Activated CD4-positive, alpha-beta T cell treated with anti-CD3 and anti-CD28 coated beads, Interleukin-2, amount 10 ng/mL, durations not matched to agents 7 days and 5 days (primary cell): ENCODE data around the gene COL1A1. TPM values are rescaled to one million over a fixed set of nuclear protein-coding genes. Genes with fewer than 3 reads are reported as not detected.

Experiments
- CTCF ChIA-PET: fragments of 350-600 bp; sonication (Branson Sonifier 250); formaldehyde crosslinking; loops from one replicate; lab custom pipeline; 2021; ENCODE audit warnings: antibody characterized with exemption; lab: Charles Lee
- POLR2A ChIA-PET: fragments of 350-600 bp; sonication (Branson Sonifier 250); formaldehyde crosslinking; loops from one replicate; lab custom pipeline; 2021; ENCODE audit warnings: antibody characterized with exemption; lab: Charles Lee
- DNase-seq: peaks from one replicate; pipeline ENCODE4 v3.0.0-alpha.2; 2020
- H3K27ac Mint-ChIP-seq: one replicate; pipeline ENCODE4 v1.8.0; 2021; ENCODE audit warnings: mild to moderate bottlenecking, moderate library complexity, mixed read lengths
- H3K27me3 Mint-ChIP-seq: one replicate; pipeline ENCODE4 v1.8.0; 2021; ENCODE audit warnings: mixed read lengths
- H3K36me3 Mint-ChIP-seq: one replicate; pipeline ENCODE4 v1.8.0; 2021; ENCODE audit warnings: low read depth, mixed read lengths
- H3K4me1 Mint-ChIP-seq: one replicate; pipeline ENCODE4 v1.8.0; 2021; ENCODE audit warnings: mixed read lengths
- H3K4me3 Mint-ChIP-seq: one replicate; pipeline ENCODE4 v1.8.0; 2021; ENCODE audit warnings: mild to moderate bottlenecking, moderate library complexity, mixed read lengths
- H3K9me3 Mint-ChIP-seq: one replicate; pipeline ENCODE4 v1.8.0; 2021; ENCODE audit warnings: mixed read lengths
- total RNA-seq, 2 experiments: library from RNA; stranded (reverse); gene quantifications; one replicate each; pipeline ENCODE4 v1.2.3, GENCODE V29; 2021

COL1A1 gene
- total RNA-seq, 2 experiments from 2014 or later, result 0.31 to 0.55 TPM

- ChIA-PET POLR2A (no interaction called here), CTCF (interaction anchor here (0.6 to 5.3 kb wide), 29 partner anchors 8 to 161 kb away, joined by 3 to 31 read pairs (median 5); partner anchors contain the start of genes COL1A1, PDK2, PPP1R9B and TMEM92)
- no peak for DNase-seq
- Mint-ChIP-seq H3K27me3 (no peaks in the 10 kb centered on the region), H3K27ac (no peak overlapping the region), H3K4me3 (no peak overlapping the region), H3K9me3 (no peaks in the 10 kb centered on the region), H3K36me3 (no peaks in the 10 kb centered on the region), H3K4me1 (peaks cover 17% of the 10 kb centered on the region)
Measured at GRCh38 chr17:50169881-50170459, 31.5 kb downstream of the COL1A1 start.

DNA sequence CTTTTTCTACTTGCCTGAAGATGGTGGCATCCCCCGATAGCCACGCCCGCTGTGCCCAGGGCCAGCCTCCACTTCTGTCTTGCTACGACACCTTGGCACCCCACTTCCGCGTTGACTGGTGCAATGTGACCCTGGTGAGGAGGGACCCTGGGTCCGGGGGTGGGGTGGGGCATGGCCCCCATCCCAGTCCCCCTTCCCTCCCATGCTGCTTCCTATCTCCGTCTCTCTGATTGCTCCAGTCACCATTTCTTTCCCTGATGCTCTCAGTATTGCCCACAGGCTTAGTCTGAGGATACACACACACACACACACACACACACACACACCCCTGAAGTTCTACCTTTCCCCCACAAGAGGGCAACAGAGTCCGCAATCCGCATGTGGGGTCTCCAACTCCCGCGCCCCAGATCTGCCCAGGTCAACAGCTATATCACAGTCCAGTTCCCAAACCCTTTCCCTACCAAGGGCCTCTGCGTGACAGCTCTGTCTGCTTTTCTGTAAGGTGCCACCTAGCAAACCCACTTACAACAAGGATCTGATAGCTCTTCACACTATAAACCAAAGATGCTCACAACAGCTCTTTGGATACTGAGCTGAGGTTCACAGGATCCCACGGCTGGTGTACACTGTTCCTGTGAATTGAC, 32.2 kb downstream of the COL1A1 start:
- H3K9me3 Mint-ChIP-seq, result no peaks in the 10 kb centered on the region
- no peak overlapping the region for H3K4me3 Mint-ChIP-seq
- peak overlapping the region; percentile 27 for H3K27ac Mint-ChIP-seq
- H3K27me3 Mint-ChIP-seq, result no peaks in the 10 kb centered on the region
- peaks cover 17% of the 10 kb centered on the region for H3K4me1 Mint-ChIP-seq
- POLR2A ChIA-PET, result interaction anchor here (0.5 kb wide), 1 partner anchor 52 kb away, joined by 3 read pairs; no protein-coding TSS in a partner anchor
- no peaks in the 10 kb centered on the region for H3K36me3 Mint-ChIP-seq
- CTCF ChIA-PET, result interaction anchor here (0.6 to 5.3 kb wide), 29 partner anchors 8 to 162 kb away, joined by 3 to 31 read pairs (median 5); partner anchors contain the start of genes COL1A1, PDK2, PPP1R9B and TMEM92
- DNase-seq, result peak; percentile 59

- Mint-ChIP-seq H3K4me3 (no peak overlapping the region), H3K27me3 (no peaks in the 10 kb centered on the region), H3K9me3 (no peaks in the 10 kb centered on the region), H3K36me3 (no peaks in the 10 kb centered on the region), H3K27ac (peak overlapping the region; percentile 27), H3K4me1 (peaks cover 20% of the 10 kb centered on the region)
- ChIA-PET CTCF (interaction anchor here (1.2 to 5.3 kb wide), 6 partner anchors 10 to 130 kb away, joined by 3 to 31 read pairs (median 12); partner anchors contain the start of gene PPP1R9B), POLR2A (no interaction called here)
- DNase-seq, result no peak
Measured at GRCh38 chr17:50168319-50168718, 33.1 kb downstream of the COL1A1 start.

GRCh38 chr17:50167371-50167770, 34.1 kb downstream of the COL1A1 start:
- no peak overlapping the region for H3K4me3 Mint-ChIP-seq
- ChIA-PET POLR2A (no interaction called here), CTCF (interaction anchor here (1.2 to 5.3 kb wide), 3 partner anchors 11 to 131 kb away, joined by 3 to 31 read pairs (median 22); partner anchors contain the start of gene PPP1R9B)
- no peaks in the 10 kb centered on the region for H3K27me3 Mint-ChIP-seq
- DNase-seq, result no peak
- peaks cover 3% of the 10 kb centered on the region for H3K36me3 Mint-ChIP-seq
- peaks cover 23% of the 10 kb centered on the region for H3K4me1 Mint-ChIP-seq
- no peak overlapping the region for H3K27ac Mint-ChIP-seq
- H3K9me3 Mint-ChIP-seq, result peaks cover 3% of the 10 kb centered on the region

DNA sequence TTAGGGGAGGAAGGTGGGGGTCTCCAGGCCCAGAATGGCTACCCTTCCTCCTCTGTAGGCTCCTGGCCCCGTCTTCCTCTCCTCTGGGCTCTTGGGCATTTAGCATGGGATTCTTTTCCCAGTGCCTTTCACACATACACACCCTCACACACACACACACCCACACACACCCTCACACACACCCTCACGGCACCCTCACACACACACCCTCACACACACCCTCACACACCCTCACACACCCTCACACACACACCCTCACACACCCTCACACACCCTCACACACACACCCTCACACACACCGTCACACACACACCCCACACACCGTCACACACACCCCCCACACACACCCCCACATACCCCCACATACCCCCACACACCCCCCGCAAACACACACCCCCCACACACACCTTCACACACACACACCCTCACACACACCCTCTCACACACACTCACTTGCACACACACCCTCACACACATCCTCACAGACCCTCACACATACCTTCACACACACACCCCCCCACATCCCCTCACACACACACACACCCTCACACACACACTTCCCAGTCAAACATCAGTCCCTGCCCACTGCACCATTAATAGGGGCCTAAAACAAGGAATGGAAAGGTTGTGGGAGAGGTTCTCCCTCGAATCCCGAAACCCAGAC, 34.8 kb downstream of the COL1A1 start:
- Mint-ChIP-seq H3K4me1 (peaks cover 30% of the 10 kb centered on the region), H3K27ac (no peak overlapping the region), H3K36me3 (peaks cover 6% of the 10 kb centered on the region), H3K4me3 (no peak overlapping the region), H3K9me3 (peaks cover 4% of the 10 kb centered on the region), H3K27me3 (no peaks in the 10 kb centered on the region)
- CTCF ChIA-PET, result interaction anchor here (2.1 kb wide), 1 partner anchor 15 kb away, joined by 9 read pairs; no protein-coding TSS in a partner anchor
- no peak for DNase-seq
- POLR2A ChIA-PET, result no interaction called here

DNA sequence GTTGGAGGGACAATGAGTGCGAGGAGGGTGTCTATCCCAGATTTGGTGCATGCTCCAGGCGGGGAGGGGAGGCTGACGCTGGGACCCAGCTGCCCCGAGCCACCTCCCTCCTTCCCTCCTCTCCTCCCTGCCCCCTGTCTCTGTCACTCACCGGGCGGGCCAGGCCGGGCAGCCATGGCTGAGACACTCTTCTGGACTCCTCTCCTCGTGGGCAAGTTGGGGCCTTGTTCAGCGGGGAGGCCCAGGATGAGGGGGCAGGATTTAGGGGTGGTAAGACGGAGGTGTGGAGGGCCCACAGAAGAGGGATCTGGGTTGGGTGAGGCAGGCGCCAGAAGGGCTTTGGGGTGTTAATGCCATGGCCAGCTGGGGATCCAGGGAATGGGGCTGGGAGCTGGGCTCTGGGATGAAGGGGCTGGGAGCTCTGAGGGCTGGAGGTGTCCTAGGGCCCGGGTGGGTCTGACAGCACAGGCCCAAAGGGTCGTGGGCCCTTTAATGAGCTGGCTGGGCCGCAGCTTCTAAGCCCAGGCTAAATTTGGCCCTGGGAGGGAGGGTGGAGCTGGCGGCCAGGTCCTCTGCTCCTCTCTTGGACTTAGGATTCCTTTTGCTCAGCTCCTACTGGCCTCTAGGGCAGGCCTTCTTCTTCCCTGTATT, 35.4 kb downstream of the COL1A1 start, which contains the start of gene SGCA:
Gene SGCA, plus strand, starts transcription at position 139 of the 651 bp plus-strand sequence. Its CDS starts 36 bp downstream, at position 175.
- ChIA-PET POLR2A (no interaction called here), CTCF (interaction anchor here (1.5 to 2.1 kb wide), 2 partner anchors 10 to 14 kb away, joined by 5 to 9 read pairs; no protein-coding TSS in a partner anchor)
- peaks cover 29% of the 10 kb centered on the region for H3K4me1 Mint-ChIP-seq
- H3K36me3 Mint-ChIP-seq, result peaks cover 7% of the 10 kb centered on the region
- H3K9me3 Mint-ChIP-seq, result peaks cover 4% of the 10 kb centered on the region
- peaks cover under 1% of the 10 kb centered on the region for H3K27me3 Mint-ChIP-seq
- H3K4me3 Mint-ChIP-seq, result no peak within 1 kb of the TSS
- DNase-seq, result no peak
- no peak within 1 kb of the TSS for H3K27ac Mint-ChIP-seq

- Mint-ChIP-seq H3K36me3 (peaks cover 7% of the 10 kb centered on the region), H3K4me1 (peaks cover 31% of the 10 kb centered on the region)
Measured at GRCh38 chr17:50165466-50165865, 36.0 kb downstream of the COL1A1 start.

GRCh38 chr17:50165066-50165465, 36.4 kb downstream of the COL1A1 start:
- POLR2A ChIA-PET, result no interaction called here
- H3K36me3 Mint-ChIP-seq, result peaks cover 7% of the 10 kb centered on the region
- H3K27ac Mint-ChIP-seq, result no peak overlapping the region
- CTCF ChIA-PET, result interaction anchor here (1.1 to 2.1 kb wide), 3 partner anchors 9 to 13 kb away, joined by 3 to 9 read pairs (median 5); no protein-coding TSS in a partner anchor
- DNase-seq, result no peak
- peaks cover 4% of the 10 kb centered on the region for H3K9me3 Mint-ChIP-seq
- H3K27me3 Mint-ChIP-seq, result peaks cover 4% of the 10 kb centered on the region
- peaks cover 33% of the 10 kb centered on the region for H3K4me1 Mint-ChIP-seq
- no peak overlapping the region for H3K4me3 Mint-ChIP-seq

More at GRCh38 chr17:50165466-50165865, 36.0 kb downstream of the COL1A1 start:
- CTCF ChIA-PET, result interaction anchor here (1.1 to 2.1 kb wide), 3 partner anchors 9 to 13 kb away, joined by 3 to 9 read pairs (median 5); no protein-coding TSS in a partner anchor
- H3K4me3 Mint-ChIP-seq, result no peak overlapping the region
- DNase-seq, result no peak
- POLR2A ChIA-PET, result no interaction called here
- peaks cover 4% of the 10 kb centered on the region for H3K27me3 Mint-ChIP-seq
- H3K9me3 Mint-ChIP-seq, result peaks cover 4% of the 10 kb centered on the region
- no peak overlapping the region for H3K27ac Mint-ChIP-seq

GRCh38 chr17:50164697-50164988, 36.8 kb downstream of the COL1A1 start:
- H3K4me1 Mint-ChIP-seq, result peaks cover 33% of the 10 kb centered on the region
- CTCF ChIA-PET, result interaction anchor here (1.1 to 2.1 kb wide), 3 partner anchors 8 to 13 kb away, joined by 3 to 9 read pairs (median 5); no protein-coding TSS in a partner anchor

GRCh38 chr17:50163843-50164696, 37.4 kb downstream of the COL1A1 start:
- CTCF ChIA-PET, result interaction anchor here (1.1 to 1.5 kb wide), 2 partner anchors 8 to 10 kb away, joined by 3 to 5 read pairs; no protein-coding TSS in a partner anchor
- Mint-ChIP-seq H3K27ac (peak overlapping the region; percentile 28), H3K36me3 (peaks cover 7% of the 10 kb centered on the region), H3K4me1 (peaks cover 29% of the 10 kb centered on the region), H3K27me3 (peaks cover 4% of the 10 kb centered on the region), H3K9me3 (peaks cover 4% of the 10 kb centered on the region), H3K4me3 (no peak overlapping the region)
- POLR2A ChIA-PET, result no interaction called here
- DNase-seq, result no peak

More at GRCh38 chr17:50164697-50164988, 36.8 kb downstream of the COL1A1 start:
- H3K36me3 Mint-ChIP-seq, result peaks cover 7% of the 10 kb centered on the region
- H3K27me3 Mint-ChIP-seq, result peaks cover 4% of the 10 kb centered on the region
- POLR2A ChIA-PET, result no interaction called here
- H3K9me3 Mint-ChIP-seq, result peaks cover 4% of the 10 kb centered on the region
- no peak overlapping the region for H3K27ac Mint-ChIP-seq
- DNase-seq, result no peak
- H3K4me3 Mint-ChIP-seq, result no peak overlapping the region

GRCh38 chr17:50162466-50163254, 38.8 kb downstream of the COL1A1 start:
- POLR2A ChIA-PET, result no interaction called here
- no peak for DNase-seq
- CTCF ChIA-PET, result interaction anchor here (0.8 to 2.8 kb wide), 15 partner anchors 8 to 161 kb away, joined by 3 to 43 read pairs (median 5); partner anchors contain the start of gene PPP1R9B
- Mint-ChIP-seq H3K4me3 (no peak overlapping the region), H3K36me3 (peaks cover 7% of the 10 kb centered on the region), H3K4me1 (peaks cover 34% of the 10 kb centered on the region), H3K9me3 (peaks cover 4% of the 10 kb centered on the region), H3K27me3 (peaks cover 4% of the 10 kb centered on the region), H3K27ac (peak overlapping the region; percentile 78)
